ENCODE data around the gene C1QL1.

C1QL1 gene

GRCh38 chr17:44917456-44917855 is 50.6 kb downstream of the C1QL1 start:
- no peak overlapping the region for H2AFZ ChIP-seq (ENCODE audit: low read length)
- no peaks in the 10 kb centered on the region for H3K36me3 ChIP-seq (ENCODE audit: insufficient read depth, low read length)
- no peaks in the 10 kb centered on the region for H3K9me2 ChIP-seq (ENCODE audit: low read depth, low read length)
- H3K4me3 ChIP-seq (ENCODE audit: low read depth, low read length, poor library complexity, severe bottlenecking), result no peak overlapping the region
- no peaks in the 10 kb centered on the region for H3K9me3 ChIP-seq (ENCODE audit: low read length)
- no peak overlapping the region for H3K9ac ChIP-seq (ENCODE audit: low read length)
- no peaks in the 10 kb centered on the region for H4K20me1 ChIP-seq (ENCODE audit: insufficient read depth, low read length)
- no peaks in the 10 kb centered on the region for H3K79me2 ChIP-seq (ENCODE audit: insufficient read depth, low read length)
- H3K4me1 ChIP-seq (ENCODE audit: insufficient read depth, low read length, severe bottlenecking), result peaks cover 14% of the 10 kb centered on the region
- no peaks in the 10 kb centered on the region for H3F3A ChIP-seq (ENCODE audit: insufficient read depth, low read length)
- no peak overlapping the region for H3K4me2 ChIP-seq (ENCODE audit: low read length)
- TF ChIP-seq EZH2 (IDR thresholded peaks at IDR 0.05; ENCODE audit: borderline replicate concordance, low read length), result no peak
- TF ChIP-seq CTCF (IDR thresholded peaks at IDR 0.05; ENCODE audit: low read length), result no peak
- H3K27ac ChIP-seq (ENCODE audit: low read depth, low read length, poor library complexity, severe bottlenecking), result no peak overlapping the region
- H3K27me3 ChIP-seq (ENCODE audit: insufficient read depth, low read length), result peaks cover 5% of the 10 kb centered on the region; the same call in 1 of the 2 replicates

GRCh38 chr17:44916781-44917241 is 51.3 kb downstream of the C1QL1 start:
- Histone ChIP-seq H3K4me2 (ENCODE audit: low read length) (no peak overlapping the region), H3K27ac (ENCODE audit: low read depth, low read length, poor library complexity, severe bottlenecking) (no peak overlapping the region), H3K36me3 (ENCODE audit: insufficient read depth, low read length) (no peaks in the 10 kb centered on the region)

GRCh38 chr17:44915862-44916780 is 52.0 kb downstream of the C1QL1 start:
- TF ChIP-seq EZH2 (IDR thresholded peaks at IDR 0.05; ENCODE audit: borderline replicate concordance, low read length), result no peak
- no peak for TF ChIP-seq CTCF (IDR thresholded peaks at IDR 0.05; ENCODE audit: low read length)
- H3K4me3 ChIP-seq (ENCODE audit: low read depth, low read length, poor library complexity, severe bottlenecking), result no peak overlapping the region
- no peaks in the 10 kb centered on the region for H3K9me2 ChIP-seq (ENCODE audit: low read depth, low read length)
- H3K27me3 ChIP-seq (ENCODE audit: insufficient read depth, low read length), result peaks cover 8% of the 10 kb centered on the region; the same call in 1 of the 2 replicates
- no peaks in the 10 kb centered on the region for H3F3A ChIP-seq (ENCODE audit: insufficient read depth, low read length)
- H3K27ac ChIP-seq (ENCODE audit: low read depth, low read length, poor library complexity, severe bottlenecking), result no peak overlapping the region
- no peaks in the 10 kb centered on the region for H4K20me1 ChIP-seq (ENCODE audit: insufficient read depth, low read length)
- H3K4me1 ChIP-seq (ENCODE audit: insufficient read depth, low read length, severe bottlenecking), result peaks cover 19% of the 10 kb centered on the region
- H3K4me2 ChIP-seq (ENCODE audit: low read length), result no peak overlapping the region
- no peaks in the 10 kb centered on the region for H3K36me3 ChIP-seq (ENCODE audit: insufficient read depth, low read length)
- no peak overlapping the region for H3K9ac ChIP-seq (ENCODE audit: low read length)
- no peaks in the 10 kb centered on the region for H3K79me2 ChIP-seq (ENCODE audit: insufficient read depth, low read length)
- no peaks in the 10 kb centered on the region for H3K9me3 ChIP-seq (ENCODE audit: low read length)
- H2AFZ ChIP-seq (ENCODE audit: low read length), result no peak overlapping the region

More at GRCh38 chr17:44916781-44917241, 51.3 kb downstream of the C1QL1 start:
- Histone ChIP-seq H3K27me3 (ENCODE audit: insufficient read depth, low read length) (peaks cover 8% of the 10 kb centered on the region; the same call in 1 of the 2 replicates), H3F3A (ENCODE audit: insufficient read depth, low read length) (no peaks in the 10 kb centered on the region), H2AFZ (ENCODE audit: low read length) (no peak overlapping the region), H3K9ac (ENCODE audit: low read length) (no peak overlapping the region), H3K79me2 (ENCODE audit: insufficient read depth, low read length) (no peaks in the 10 kb centered on the region), H3K9me3 (ENCODE audit: low read length) (no peaks in the 10 kb centered on the region), H3K9me2 (ENCODE audit: low read depth, low read length) (no peaks in the 10 kb centered on the region), H3K4me3 (ENCODE audit: low read depth, low read length, poor library complexity, severe bottlenecking) (no peak overlapping the region), H3K4me1 (ENCODE audit: insufficient read depth, low read length, severe bottlenecking) (peaks cover 14% of the 10 kb centered on the region), H4K20me1 (ENCODE audit: insufficient read depth, low read length) (no peaks in the 10 kb centered on the region)
- TF ChIP-seq CTCF (IDR thresholded peaks at IDR 0.05; ENCODE audit: low read length), result no peak
- no peak for TF ChIP-seq EZH2 (IDR thresholded peaks at IDR 0.05; ENCODE audit: borderline replicate concordance, low read length)

Data from OCI-LY1 (cell line).